ENCODE data around the gene NACC2. TPM values are rescaled to one million over a fixed set of nuclear protein-coding genes. Genes with fewer than 3 reads are reported as not detected.

Gene NACC2
- total RNA-seq, 1 experiment from 2014 or later = 62.0 TPM

GRCh38 chr9:136011376-136011702 is 83.8 kb downstream of the NACC2 start:
- no peak for DNase-seq (ENCODE audit: low read depth, low spot score)
- TF ChIP-seq POLR2AphosphoS5 (IDR thresholded peaks at IDR 0.05; ENCODE audit: low read depth, low read length) (no peak), TCF7L2 (IDR thresholded peaks at IDR 0.05; ENCODE audit: low read depth, low read length) (no peak), SIN3A (IDR thresholded peaks at IDR 0.05; ENCODE audit: borderline replicate concordance, insufficient read depth, low read depth, low read length) (no peak), CTCF (IDR thresholded peaks at IDR 0.05) (no peak), REST (IDR thresholded peaks at IDR 0.05; ENCODE audit: insufficient read depth in 1 of 2, low read depth in 2 of 2, low read length in 1 of 2) (no peak)
- no TSS peak for BruUV-seq (replicated peaks)
- ChIA-PET CTCF (no interaction called here), POLR2A (no interaction called here)
- ATAC-seq = no peak
- no peak overlapping the region for H3K4me3 ChIP-seq (ENCODE audit: low read depth in 2 of 2, low read length in 2 of 2)
- in situ Hi-C loops (cut with HindIII; ENCODE audit: low pct_unique_long_range_greater_than_20kb, low sequenced_read_pairs) (no loop called here), intact Hi-C loops (cut with micrococcal nuclease; ENCODE audit: unreplicated experiment) (no loop called here)
- H3K4me1 ChIP-seq (ENCODE audit: control insufficient read depth, insufficient read depth, low read length) = peaks cover 5% of the 10 kb centered on the region; the same call in 1 of the 2 replicates
- H3K36me3 ChIP-seq (ENCODE audit: control insufficient read depth, insufficient read depth, low read length) = no peaks in the 10 kb centered on the region
- no peaks in the 10 kb centered on the region for H3K27me3 ChIP-seq (ENCODE audit: control insufficient read depth, insufficient read depth, low read length)
- no peak overlapping the region for H3K27ac ChIP-seq (ENCODE audit: low read length)
- H3K9me3 ChIP-seq (ENCODE audit: control insufficient read depth, insufficient read depth, low read depth, low read length) = no peaks in the 10 kb centered on the region

- no peak for TF ChIP-seq POLR2AphosphoS5 (IDR thresholded peaks at IDR 0.05; ENCODE audit: low read depth, low read length)
- TF ChIP-seq SIN3A (IDR thresholded peaks at IDR 0.05; ENCODE audit: borderline replicate concordance, insufficient read depth, low read depth, low read length) = no peak
- no peak for TF ChIP-seq REST (IDR thresholded peaks at IDR 0.05; ENCODE audit: insufficient read depth in 1 of 2, low read depth in 2 of 2, low read length in 1 of 2)
- TF ChIP-seq TCF7L2 (IDR thresholded peaks at IDR 0.05; ENCODE audit: low read depth, low read length) = no peak
- TF ChIP-seq CTCF (IDR thresholded peaks at IDR 0.05) = no peak
- in situ Hi-C loops (cut with HindIII; ENCODE audit: low pct_unique_long_range_greater_than_20kb, low sequenced_read_pairs) (no loop called here), intact Hi-C loops (cut with micrococcal nuclease; ENCODE audit: unreplicated experiment) (no loop called here)
- POLR2A ChIA-PET = no interaction called here
- peaks cover 6% of the 10 kb centered on the region for H3K4me1 ChIP-seq (ENCODE audit: control insufficient read depth, insufficient read depth, low read length)
- no peaks in the 10 kb centered on the region for H3K27me3 ChIP-seq (ENCODE audit: control insufficient read depth, insufficient read depth, low read length)
- DNase-seq (ENCODE audit: low read depth, low spot score) = no peak
- no peak overlapping the region for H3K27ac ChIP-seq (ENCODE audit: low read length)
- BruUV-seq (replicated peaks) = no TSS peak
- no peaks in the 10 kb centered on the region for H3K9me3 ChIP-seq (ENCODE audit: control insufficient read depth, insufficient read depth, low read depth, low read length)
- no peak for ATAC-seq
- no peaks in the 10 kb centered on the region for H3K36me3 ChIP-seq (ENCODE audit: control insufficient read depth, insufficient read depth, low read length)
- CTCF ChIA-PET = no interaction called here
- H3K4me3 ChIP-seq (ENCODE audit: low read depth in 2 of 2, low read length in 2 of 2) = no peak overlapping the region
Measured at GRCh38 chr9:136010615-136011361, 84.3 kb downstream of the NACC2 start.
